GM19023 (cell line): ENCODE measurements around the gene TTC7B.
A peak's percentile ranks its signal among the peaks of the same experiment; 100 is the strongest.
"Not testable (repeated sequence)": the region's sequence is repeated elsewhere in the genome, so short reads cannot be mapped to it uniquely, and the experiment has no call there.

ENCODE experiments used
- ATAC-seq: cut with Tn5 transposase; IDR thresholded peaks from one replicate; pipeline ENCODE4 v1.9.1; 2021; ENCODE audit warnings: mild to moderate bottlenecking, moderate library complexity; ENCODE audit not compliant: unreplicated experiment

Gene TTC7B, protein sequence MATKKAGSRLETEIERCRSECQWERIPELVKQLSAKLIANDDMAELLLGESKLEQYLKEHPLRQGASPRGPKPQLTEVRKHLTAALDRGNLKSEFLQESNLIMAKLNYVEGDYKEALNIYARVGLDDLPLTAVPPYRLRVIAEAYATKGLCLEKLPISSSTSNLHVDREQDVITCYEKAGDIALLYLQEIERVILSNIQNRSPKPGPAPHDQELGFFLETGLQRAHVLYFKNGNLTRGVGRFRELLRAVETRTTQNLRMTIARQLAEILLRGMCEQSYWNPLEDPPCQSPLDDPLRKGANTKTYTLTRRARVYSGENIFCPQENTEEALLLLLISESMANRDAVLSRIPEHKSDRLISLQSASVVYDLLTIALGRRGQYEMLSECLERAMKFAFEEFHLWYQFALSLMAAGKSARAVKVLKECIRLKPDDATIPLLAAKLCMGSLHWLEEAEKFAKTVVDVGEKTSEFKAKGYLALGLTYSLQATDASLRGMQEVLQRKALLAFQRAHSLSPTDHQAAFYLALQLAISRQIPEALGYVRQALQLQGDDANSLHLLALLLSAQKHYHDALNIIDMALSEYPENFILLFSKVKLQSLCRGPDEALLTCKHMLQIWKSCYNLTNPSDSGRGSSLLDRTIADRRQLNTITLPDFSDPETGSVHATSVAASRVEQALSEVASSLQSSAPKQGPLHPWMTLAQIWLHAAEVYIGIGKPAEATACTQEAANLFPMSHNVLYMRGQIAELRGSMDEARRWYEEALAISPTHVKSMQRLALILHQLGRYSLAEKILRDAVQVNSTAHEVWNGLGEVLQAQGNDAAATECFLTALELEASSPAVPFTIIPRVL

DNA sequence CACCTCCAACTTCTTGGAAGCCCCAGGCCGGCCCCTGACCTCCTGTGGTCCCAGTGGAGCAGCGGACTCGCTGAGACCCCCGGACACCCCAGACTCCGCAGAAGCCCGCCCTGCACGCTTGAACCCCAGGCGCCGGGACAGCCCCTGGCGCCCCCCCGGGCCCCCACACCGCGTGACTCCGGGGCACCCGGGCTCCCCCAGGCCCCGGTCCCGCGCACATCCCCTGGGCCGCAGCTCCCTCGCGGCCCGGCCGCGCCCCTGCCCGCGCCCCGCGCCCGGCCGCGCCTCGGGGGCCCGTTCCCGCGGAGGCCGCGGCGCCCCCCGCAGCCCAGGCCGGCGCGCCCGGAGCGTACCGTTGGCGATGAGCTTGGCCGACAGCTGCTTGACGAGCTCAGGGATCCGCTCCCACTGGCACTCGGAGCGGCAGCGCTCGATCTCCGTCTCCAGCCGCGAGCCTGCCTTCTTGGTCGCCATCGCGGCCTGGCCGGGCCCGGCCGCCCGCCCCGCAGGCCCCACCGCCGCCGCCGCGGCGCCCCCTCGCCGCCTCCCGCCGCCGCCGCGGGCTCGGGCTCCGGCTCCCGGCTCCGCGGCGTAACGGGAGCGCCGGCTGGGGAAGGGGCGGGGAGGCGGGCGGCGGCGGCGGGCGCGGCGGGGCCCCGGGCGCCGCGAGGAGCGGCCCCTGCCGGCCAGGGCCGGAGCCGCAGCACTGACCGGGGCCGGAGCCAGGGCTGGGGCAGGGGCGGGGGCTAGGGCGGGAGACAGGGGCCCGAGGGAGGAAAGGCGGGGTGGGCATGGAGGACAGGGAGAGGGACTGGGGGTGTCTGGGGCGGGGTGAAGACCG lies at the start of gene TTC7B:
Gene TTC7B (minus strand): TSS at position 609 of the 841 bp plus-strand sequence. CDS start 135 bp downstream, at position 474.
- ATAC-seq: peak; percentile 67

DNA sequence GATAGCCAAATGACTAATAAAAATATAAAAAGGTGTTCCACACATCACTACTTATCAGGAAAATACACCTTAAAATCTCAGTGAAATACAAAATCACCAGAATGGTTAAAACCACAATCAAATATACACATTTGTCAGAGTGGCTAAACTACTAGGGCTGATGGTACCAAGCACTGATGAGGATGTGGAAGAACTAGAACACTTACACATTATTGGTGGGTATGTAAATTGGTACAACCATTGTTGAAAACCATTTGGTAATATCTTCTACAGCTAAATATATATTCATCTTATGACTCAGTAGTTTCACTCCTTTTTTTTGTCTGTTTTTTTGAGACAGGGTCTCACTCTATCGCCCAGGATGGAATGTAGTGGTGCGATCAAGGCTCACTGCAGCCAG lies 48.5 kb upstream of the TTC7B start:
- ATAC-seq: no peak

DNA sequence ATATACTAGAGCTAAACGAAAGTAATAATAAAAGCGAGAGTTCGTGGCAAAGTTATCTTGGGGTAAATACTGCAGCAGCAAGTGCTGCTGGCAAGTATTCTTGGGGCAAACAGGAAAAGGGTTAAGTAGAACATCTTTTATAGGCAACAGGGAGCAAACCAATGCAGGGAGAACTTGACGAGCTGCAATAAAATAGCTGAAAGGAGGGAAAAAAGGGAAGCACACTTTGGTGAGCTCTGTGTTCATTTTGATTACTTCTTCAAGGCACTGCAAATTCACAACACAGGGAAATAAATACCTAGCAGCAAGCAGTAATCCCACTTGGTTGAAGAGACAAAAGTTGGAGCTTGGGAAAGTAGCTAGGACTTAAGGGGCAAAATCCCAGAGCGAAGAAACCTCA lies 42.3 kb upstream of the TTC7B start:
- no peak for ATAC-seq

DNA sequence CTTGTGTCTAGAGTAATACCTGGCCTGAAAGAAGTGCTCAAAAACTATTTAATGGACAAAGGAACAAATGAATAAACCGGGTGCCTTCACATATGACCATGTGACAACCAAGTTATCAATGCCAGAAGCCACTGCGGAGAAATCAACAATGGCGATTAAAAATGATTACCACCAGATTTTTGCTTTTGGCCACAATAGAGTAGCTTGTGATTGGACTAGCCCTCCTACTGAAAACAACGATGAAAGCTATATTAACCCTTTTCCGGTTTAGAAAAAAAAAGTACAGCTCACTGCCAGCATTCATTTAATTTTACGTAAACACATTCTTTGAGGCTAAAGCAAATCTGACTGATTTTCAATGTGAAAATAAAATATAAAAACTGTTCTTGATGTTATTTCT lies 41.6 kb upstream of the TTC7B start:
- ATAC-seq: no peak

DNA sequence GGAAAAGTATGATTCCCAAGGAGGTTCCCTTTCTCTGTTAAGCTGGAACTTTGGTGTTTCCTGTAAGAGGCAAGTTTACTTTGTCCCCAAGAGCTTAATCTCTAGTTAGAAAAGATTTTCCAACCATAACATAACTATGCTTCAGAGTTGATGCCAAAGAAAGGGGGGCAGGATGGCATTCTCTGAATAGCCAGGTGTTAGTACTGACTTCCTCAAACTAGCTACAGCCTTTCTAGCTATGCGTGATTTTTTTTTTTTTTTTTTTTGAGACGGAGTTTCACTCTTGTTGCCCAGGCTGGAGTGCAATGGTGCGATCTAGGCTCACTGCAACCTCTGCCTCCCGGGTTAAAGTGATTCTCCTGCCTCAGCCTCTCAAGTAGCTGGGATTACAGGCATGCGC lies 39.9 kb upstream of the TTC7B start:
- not testable (repeated sequence) for ATAC-seq

DNA sequence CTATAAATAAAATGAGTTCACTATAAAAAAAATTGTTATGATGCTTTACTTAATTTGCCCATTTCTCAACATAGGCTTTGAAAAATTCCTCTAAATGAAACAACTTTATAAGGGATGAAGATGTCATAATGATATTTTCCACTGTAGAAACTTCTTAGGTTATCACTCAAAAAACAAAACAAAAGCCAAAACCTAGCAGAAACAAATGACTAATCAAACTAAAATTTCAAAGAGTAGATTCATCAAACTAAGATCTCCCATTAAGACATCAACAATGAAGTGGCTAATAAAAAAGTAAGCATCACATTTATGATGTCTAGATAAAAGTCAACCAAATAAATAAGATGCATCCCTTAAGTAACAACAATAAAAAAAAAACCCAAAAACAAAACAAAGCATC lies 36.9 kb upstream of the TTC7B start:
- ATAC-seq: no peak

DNA sequence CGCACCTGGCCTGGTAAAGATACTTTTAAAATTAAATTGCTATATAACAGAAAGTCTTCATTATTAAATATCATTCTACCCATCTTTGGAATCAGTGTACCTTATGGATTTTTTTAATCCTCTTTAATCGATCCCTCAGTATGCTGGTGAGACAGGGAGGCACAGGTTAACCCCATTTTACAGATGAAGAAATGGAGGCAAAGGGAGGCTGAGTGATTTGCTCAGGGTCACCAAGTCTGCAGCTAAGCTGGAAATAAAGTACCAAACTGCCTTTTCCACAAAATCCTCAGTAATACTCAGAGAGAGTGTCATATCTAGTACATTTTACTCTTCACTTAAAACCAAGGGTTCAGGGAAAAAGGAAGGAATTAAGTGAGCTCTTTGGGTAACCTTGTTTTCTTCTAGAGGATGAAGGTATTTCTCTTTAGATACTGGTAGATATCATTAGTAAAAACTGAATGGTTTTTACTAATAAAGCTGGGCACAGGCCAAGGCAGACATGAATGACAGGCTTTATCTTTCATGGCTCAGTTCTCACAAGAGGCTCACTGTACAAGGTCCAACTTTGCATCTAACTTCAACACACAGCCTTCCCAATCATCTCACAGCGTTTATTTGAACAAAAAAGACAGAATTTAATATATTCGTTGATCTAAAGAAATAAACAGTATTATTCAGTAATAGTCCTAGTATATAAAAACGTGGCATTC lies 35.3 kb upstream of the TTC7B start:
- ATAC-seq: no peak

DNA sequence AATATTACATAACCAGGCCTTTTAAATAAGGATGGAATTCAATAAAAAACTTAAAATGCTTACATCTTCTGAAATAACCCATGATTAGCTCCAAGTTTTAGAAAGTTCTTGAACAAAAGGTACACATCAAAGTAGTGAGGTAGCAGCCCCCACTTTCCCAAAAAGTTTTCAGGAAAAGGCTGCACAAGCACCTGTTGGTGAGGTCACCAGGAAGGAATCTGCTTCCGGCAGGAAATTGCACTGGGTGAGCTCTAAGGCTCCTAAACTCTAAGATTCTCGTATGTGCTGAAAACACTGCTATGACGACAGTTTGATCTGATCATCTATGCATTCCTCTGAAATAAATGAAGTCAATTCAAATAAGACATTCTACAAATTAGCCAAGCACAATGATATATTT lies 34.3 kb upstream of the TTC7B start:
- ATAC-seq: no peak

DNA sequence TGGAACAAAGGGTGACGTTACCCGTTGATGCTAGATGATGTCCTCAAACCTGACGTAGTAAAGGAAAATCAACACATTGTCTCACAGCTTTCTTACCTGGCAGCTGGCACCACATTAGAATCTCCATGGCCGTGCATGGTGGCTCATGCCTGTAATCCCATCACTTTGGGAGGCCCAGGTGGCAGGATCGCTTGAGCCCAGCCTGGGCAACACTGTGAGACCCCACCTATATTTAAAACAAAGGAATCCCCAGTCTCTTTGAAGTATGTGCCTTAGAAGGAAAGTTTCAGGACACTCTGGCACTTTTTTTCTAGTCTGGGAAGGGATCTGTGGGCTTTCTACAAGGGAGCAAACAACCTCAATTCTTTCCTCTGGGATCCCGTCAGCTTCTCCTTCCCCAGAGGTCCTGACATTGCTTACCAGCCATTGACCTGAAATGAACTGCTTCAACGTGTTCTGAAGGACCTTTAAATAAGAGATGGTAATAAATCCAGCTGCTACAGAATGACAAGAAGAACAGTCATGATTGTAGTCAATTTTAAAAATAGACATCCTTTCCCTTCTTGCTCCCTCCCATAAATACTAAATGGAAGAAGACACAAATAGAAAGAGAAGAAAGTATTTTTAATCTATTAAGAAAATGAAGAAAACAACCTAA lies 33.7 kb upstream of the TTC7B start:
- ATAC-seq: no peak

DNA sequence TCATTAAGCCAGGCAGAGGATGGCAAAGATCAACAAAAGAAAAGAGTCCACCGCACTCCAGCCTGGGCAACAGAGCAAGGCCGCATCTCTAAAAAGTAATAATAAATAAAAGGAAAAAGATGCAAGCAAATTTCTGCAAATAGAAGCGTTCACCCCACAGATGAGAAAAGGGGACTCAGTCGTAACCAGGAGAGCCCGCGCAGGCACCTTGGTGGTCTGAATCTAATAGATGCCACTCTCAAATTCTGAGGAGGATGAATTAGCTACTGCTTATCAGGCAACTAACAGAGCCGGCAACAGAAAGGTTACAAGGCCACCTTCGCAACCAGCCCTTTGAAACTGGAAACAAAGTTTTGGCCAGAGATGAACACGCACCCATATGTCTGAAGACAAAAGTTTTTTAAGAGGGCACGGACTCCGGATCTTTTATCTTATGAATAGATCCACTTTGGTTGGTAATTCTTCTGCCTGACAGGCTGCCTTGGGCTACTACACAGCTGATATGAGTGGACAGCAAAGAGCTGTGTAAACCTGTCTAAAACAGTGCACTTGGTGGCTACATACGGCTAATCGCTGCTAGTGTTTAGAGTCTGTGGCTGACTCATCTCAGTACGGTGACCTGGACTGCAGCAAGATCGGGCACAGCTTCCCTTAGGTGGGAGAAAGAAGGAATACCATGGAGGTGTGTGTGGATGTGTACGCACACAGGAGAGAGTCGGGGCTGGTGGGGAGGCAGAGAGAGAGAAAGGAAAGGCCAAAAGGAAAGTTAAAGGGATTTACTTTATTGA lies 32.9 kb upstream of the TTC7B start:
- ATAC-seq: no peak

DNA sequence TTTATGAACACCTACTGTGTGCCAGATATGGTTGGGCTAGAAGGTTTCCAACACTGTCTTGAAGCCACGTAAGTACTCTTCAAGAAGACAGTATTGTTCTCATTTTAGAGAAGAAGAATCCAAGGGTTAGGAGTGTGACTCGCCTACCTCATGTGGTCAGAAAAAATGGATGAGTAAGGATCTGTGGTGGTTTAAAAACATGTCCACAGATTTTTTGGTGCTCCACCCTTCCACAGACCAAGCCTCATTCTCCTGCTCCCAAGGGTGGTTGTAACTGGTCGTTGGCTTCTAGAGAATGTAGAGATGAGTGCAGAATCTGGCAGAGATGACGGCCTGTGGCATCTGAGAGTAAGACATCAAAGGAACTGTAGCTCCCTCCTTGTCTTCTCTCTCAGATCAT lies 30.3 kb upstream of the TTC7B start:
- no peak for ATAC-seq

DNA sequence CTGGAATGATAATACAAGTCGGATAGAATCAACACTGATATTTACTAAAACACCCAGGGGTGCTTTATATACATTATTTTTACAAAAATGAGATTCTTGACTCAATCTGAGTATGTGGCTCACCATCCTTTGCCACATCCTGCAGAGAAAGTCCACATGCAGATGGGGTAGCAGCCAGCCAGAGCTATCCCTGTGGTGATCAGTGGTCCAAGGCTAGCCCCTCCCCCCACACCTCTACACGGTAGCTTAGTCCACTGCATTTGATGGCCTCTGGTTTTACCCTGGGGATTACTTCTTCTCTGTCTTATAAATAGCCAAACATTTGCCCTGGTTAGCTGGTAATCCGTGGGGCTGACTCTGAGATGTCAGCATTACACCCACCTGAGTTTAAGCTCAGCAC lies 28.1 kb upstream of the TTC7B start:
- no peak for ATAC-seq

DNA sequence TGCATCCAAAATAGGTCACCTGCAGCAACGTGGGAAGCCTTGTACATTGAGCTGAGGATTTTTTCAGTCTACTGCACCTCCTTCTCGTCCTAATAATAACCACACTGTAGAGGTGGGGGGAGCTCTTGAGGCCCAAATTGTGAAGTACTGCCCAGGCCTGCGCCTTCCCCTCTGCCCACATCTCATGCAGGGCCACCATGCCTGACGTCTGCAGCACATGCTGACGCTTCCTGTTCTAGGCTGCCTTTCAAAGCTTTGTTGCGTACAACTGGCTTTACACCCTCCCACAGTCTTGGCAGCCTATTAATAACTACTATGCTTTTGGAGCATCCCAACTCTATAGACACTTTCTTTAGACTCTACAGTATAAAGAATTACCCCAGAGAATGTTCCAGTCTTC lies 26.5 kb upstream of the TTC7B start:
- no peak for ATAC-seq

DNA sequence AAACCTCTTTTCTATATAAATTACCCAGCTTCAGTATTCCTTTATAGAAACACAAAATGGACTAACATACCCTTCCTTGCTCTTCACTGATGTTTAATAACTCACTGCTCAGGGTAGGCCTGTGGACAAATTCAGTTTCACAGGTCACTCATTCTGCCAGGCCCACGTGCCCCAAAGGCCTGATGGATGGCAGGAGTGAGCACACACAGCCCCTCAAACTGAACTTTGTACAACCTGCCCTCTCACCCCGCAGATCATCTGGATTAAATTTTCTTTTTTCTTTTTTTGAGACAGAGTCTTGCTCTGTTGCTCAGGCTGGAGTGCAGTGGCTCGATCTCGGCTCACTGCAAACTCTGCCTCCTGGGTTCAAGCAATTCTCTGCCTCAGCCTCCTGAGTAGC lies 24.4 kb upstream of the TTC7B start:
- not testable (repeated sequence) for ATAC-seq

DNA sequence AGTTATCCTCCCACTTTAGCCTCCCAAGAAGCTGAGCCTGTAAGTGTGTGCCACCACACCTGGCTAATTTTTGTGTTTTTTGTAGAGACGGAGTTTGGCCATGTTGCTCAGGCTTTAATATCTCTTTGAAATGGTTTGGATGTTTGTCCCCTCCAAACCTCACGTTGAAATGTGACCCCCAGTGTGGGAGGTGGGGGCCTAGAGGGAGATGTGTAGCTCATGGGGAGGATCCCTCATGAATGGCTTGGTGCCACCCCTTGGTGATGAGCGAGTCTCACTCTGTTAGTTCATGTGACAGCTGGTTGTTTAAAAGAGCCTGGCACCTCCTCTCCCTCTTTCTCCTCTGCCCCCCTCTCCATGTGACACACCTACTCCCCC lies 23.6 kb upstream of the TTC7B start:
- no peak for ATAC-seq

DNA sequence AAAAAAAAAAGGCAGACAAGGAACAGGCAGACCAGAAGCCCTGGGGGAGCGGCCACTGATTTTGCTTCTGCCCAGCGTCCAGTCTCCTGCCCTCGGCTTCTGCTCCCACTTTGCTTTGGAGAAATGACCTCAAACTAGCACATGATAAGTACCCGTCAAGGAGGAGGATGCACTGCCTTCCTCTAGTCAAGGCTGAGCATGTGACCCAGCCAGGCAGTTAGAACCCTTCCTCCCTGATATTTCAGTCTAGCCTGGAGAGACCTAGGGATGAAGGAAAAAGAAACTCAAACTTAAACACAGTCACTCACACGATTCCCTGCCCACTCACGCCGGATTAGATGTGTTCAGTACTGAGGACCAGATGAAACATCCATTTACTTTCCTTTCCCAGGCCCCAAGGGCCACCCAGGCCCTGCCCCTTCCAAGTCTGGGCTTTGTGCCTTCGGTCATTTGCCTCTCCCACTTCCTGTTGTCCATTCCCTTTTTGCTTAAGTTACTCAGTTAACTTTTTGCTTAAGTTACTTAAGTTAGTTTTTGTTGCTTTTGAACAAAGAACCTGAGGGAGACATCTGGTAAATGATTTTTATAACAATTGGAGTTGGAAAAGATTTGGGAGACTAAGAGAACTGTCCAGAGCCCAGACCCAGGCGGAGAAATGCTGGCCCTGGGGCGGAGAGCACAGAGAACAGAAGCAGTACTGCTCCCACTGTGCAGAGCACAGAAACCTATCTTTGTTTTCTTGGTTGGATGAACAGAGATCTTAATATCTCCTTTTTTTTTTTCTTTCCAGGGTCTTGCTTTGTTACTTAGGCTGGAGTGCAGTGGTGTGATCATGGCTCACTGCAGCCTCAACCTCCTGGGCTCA lies 23.0 kb upstream of the TTC7B start:
- ATAC-seq: no peak

DNA sequence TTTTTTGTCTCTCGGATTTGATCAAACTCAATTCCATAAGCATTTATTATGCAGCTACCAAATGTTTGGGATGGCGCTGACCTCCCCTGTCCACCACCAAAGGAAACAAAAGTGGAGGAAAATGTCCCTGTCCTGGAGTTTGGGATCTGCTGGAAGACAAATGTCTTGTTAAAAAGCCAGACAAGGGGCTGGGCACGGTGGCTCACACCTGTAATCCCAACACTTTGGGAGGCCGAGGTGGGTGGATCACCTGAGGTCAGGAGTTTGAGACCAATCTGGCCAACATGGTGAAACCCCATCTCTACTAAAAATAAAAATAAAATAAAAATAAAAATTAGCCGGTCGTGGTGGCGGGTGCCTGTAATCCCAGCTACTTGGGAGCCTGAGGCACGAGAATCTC lies 22.3 kb upstream of the TTC7B start:
- not testable (repeated sequence) for ATAC-seq

DNA sequence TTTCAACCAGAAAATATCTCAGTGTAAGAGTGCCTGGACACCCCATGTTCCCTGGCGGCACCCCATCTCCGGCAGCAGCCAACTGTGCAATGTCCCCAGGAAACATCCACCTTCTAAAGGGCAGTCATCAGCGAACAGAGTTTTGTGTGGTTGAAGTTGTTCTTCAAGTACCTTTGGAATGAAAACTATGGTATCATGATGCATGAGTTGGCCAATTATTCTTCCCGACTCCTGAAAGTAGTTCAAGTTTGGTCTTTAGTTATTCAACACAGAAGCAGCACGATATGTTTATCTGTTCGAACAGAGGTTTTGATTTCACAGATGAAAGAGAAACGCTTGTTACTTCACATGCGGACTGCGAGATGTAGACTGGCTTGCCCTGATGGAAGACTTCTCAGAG lies 21.1 kb upstream of the TTC7B start:
- no peak for ATAC-seq
